H1 (cell line): Measurements from ENCODE around the gene DIP2C. TPM values are rescaled to one million over a fixed set of nuclear protein-coding genes. Genes with fewer than 3 reads are reported as not detected.

Experiments
- E2F6 ChIP-seq: IDR thresholded peaks from 2 replicates; pipeline ENCODE4 v1.6.1; 2012; ENCODE audit warnings: inconsistent platforms
- FOSL1 ChIP-seq: IDR thresholded peaks from 2 replicates; pipeline ENCODE4 v1.6.1; 2011; ENCODE audit warnings: mild to moderate bottlenecking, low read depth, low read length, moderate library complexity; ENCODE audit not compliant: insufficient read depth
- GABPA ChIP-seq: IDR thresholded peaks from 2 replicates; pipeline ENCODE4 v1.6.1; 2011; ENCODE audit warnings: mild to moderate bottlenecking, low read length, moderate library complexity, borderline replicate concordance; ENCODE audit not compliant: insufficient read depth
- MAX ChIP-seq: IDR thresholded peaks from 2 replicates; pipeline ENCODE4 v1.6.1; 2012; ENCODE audit warnings: inconsistent platforms
- NANOG ChIP-seq: IDR thresholded peaks from 2 replicates; pipeline ENCODE4 v1.6.1; 2011; ENCODE audit warnings: low read length, low read depth, mild to moderate bottlenecking, inconsistent platforms; ENCODE audit not compliant: insufficient read depth, poor library complexity, severe bottlenecking
- PHF8 ChIP-seq: fragments of 200-600 bp; sonication (generic); conservative IDR thresholded peaks from 2 replicates; pipeline ENCODE4 v1.7.1; 2012; ENCODE audit warnings: low read depth, mild to moderate bottlenecking, inconsistent platforms, low read length, moderate library complexity
- SAP30 ChIP-seq: fragments of 300-600 bp; sonication (generic); IDR thresholded peaks from 2 replicates; pipeline ENCODE4 v1.7.1; 2012; ENCODE audit warnings: low read length, moderate library complexity, mild to moderate bottlenecking, inconsistent platforms; ENCODE audit not compliant: insufficient read depth, insufficient replicate concordance
- TAF1 ChIP-seq: IDR thresholded peaks from 2 replicates; pipeline ENCODE4 v1.6.1; 2011; ENCODE audit warnings: mild to moderate bottlenecking, low read depth, low read length
- polyA plus RNA-seq, 7 experiments: library from polyadenylated mRNA; depleted of rRNA in 3 of 7; stranded (reverse) in 5 of 7; unstranded in 2 of 7; fragments of >200 nt in 5 of 7; fragments of 200-250 nt in 2 of 7; gene quantifications; 1 replicate in 5 of 7; 2 replicates in 1 of 7; 4 replicates in 1 of 7; pipeline versions ENCODE4 v1.2.1 to v1.2.3, GENCODE V29; 2011 to 2013; ENCODE audit warnings: missing spikeins in 2 of 7, mixed read lengths in 2 of 7
- total RNA-seq: library from RNA; stranded (reverse); fragmentation: NEBNext Ultra II Directional; extraction: Animal tissue kit (Norgen Biotek cat#: 25700); gene quantifications from 2 replicates; pipeline ENCODE4 v1.2.1, GENCODE V29; 2021

Gene DIP2C
- total and polyA plus RNA-seq, 2 of the 8 experiments (the other 6 are each of a cell fraction or from before 2014, with no cell fraction given): 3.8 to 9.3 TPM

- TF ChIP-seq SAP30 (no peak), PHF8 (no peak), MAX (no peak), NANOG (no peak), E2F6 (no peak), FOSL1 (no peak), TAF1 (no peak), GABPA (no peak)
Measured at GRCh38 chr10:627032-627992, 62.2 kb downstream of the DIP2C start (continued).
